Epidermal melanocyte (primary cell): ENCODE data around the gene PSMD6.

Source experiments
- DNase-seq: peaks from one replicate; pipeline ENCODE4 v3.0.0; 2011; ENCODE audit warnings: low spot score; ENCODE audit not compliant: insufficient read length

PSMD6 gene

GRCh38 chr3:64023187-64023860 lies at the start of gene PSMD6:
TSS of gene PSMD6 (minus strand) at chr3:64023494. CDS start at chr3:64023419, 75 bp downstream.
- peak; percentile 67 for DNase-seq

GRCh38 chr3:64072126-64072525 lies 48.8 kb upstream of the PSMD6 start:
- no peak for DNase-seq

DNA sequence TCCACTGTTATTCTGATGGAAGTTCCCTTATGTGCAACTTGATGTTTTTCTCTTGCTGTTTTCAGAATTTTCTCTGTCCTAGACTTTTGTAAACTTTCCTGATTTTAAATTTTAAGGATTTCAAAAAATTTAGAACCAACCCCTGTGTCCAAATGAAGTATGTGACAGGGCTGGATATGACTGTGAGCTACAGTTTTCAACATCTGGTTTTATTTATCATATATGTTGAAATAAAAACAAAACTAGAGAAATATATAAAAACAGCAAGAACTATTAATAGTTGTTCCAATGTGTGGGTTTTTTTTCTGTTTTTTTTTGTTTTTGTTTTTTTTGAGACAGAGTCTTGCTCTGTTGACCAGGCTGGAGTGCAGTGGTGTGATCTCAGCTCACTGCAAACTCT lies 47.4 kb upstream of the PSMD6 start:
- DNase-seq = no peak

- DNase-seq = no peak
Measured at GRCh38 chr3:64067506-64068346, 44.4 kb upstream of the PSMD6 start.

DNA sequence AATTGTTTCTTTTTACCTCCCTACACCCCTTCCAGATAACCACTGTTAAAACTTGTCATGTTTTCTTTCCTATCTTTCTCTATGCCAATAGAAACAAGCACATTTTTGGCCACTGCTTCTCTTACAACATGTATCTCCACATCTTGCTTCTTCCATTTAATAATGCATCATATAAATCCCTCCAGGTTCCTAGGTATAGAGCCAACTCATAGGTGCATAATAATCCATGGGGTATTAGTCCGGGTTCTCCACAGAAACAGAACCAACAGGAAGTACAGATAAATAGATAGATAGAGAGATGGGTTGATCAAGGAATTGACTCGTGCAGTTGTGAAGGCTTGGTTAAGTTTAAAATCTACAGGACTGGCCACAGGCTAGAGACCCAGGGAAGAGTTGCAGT lies 41.5 kb upstream of the PSMD6 start:
- no peak for DNase-seq

GRCh38 chr3:64063983-64064438 lies 40.7 kb upstream of the PSMD6 start:
- DNase-seq = no peak

DNA sequence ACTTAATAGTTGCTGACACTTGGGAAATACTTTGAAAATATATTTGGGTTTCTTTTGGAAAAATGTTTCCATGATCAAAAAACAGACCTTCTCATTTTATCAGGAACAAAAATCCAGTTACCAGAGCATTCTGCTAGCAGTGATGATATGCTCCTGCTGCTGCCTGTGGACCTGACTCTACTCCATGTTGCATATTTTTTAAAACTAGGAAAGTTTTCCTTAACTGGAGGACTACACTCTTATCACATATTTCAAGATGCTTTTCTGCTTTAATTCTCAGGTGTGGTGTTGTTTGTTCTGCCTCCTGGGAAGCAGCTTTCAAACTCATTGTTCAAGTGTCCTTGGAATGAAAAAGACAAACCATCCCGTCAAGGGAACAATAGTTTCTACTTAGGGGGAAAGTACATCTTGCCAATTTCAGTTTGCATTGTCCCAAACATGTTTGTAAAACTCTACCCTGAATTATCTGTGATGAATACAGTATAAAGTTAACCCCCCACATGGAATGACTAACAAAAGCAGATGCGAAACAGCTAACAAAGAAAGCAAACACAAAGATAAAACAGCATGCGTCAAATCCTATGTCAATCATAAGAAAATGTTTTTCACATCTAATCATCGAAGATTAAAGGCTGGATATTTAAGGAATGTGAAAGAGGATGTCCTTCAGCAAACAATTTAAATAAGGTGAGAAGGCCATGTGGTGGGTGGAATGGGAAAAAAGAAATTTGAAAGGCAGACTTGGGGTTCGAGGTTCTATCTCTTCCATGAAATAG lies 40.1 kb upstream of the PSMD6 start:
- no peak for DNase-seq

DNA sequence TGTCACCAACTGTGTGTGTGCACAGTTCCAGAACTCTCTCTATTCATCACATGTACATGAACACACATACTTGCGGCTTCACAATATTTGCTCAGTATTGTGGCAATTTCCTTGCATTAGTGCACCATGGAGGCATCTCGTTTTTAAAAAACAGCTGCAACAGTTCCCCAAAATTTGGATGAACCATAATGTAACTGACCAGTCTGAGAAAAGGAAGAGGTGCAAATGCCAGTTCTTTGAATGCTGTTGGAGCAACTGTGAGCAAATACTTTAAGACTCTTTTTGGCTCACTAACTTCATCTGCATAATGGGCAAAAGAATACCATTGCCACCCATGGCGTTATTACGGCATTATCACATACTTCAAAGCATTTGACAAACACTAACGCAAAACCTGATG lies 38.3 kb upstream of the PSMD6 start:
- no peak for DNase-seq

- DNase-seq = no peak
Measured at GRCh38 chr3:64059484-64060175, 36.3 kb upstream of the PSMD6 start.

DNA sequence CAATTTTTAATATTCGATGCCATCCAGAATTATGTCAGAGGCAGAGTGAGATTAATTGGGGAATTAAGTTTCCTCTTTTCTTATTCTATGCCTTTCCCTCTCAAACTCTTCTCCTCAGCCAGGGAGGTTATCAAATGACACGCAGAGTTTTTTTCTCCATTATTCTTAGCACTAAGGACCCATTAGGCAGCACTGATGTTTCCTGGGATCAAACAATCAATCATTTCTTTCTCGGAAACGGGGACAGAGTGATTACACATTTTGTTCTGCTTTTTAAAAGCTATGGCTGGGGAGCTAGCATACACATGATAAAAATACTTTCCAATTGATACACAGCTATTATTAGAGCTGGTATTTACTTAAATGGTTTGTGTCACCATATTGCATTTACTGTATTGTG lies 35.3 kb upstream of the PSMD6 start:
- DNase-seq = no peak

DNA sequence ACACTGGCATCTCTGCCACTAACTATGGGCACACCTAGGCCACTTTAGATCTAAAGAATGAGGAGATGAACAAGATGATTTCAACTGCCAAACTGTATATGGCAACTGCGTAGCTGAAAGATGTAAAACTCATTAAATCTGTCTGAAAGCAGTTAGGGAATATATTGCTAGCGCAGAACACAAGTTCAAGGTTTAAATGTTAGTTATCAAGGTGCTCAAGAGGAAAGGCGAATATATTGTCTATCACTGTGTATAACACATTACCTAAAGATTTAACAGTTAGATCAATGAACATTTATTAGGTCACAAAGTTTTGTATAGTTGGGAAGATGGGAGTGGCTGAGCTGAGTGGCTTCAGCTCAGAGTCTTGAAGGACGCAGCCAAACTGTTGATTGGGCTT lies 33.9 kb upstream of the PSMD6 start:
- no peak for DNase-seq

- DNase-seq = no peak
Measured at GRCh38 chr3:64056606-64057180, 33.4 kb upstream of the PSMD6 start.

GRCh38 chr3:64055076-64055475 lies 31.8 kb upstream of the PSMD6 start:
- DNase-seq = no peak

GRCh38 chr3:64054488-64054887 lies 31.2 kb upstream of the PSMD6 start:
- DNase-seq = no peak

DNA sequence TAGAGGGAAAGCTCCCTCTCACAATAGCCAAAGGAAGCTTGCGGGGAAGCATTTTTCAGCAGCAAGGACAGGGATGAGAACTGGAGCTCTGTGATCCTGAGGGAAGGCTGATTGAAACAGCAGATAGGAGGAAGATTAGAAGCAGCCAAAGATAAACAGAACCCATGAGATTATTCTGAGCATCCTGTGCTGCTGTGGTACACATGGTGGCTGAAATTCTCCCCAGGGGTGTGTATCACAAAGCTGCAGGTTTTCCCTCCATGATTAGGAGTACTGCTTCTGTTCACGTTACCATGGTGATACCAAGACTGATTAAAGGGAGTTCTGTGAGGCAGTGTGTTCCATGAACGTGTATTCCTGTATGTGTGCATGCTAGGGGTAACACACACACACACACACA lies 30.3 kb upstream of the PSMD6 start:
- DNase-seq = no peak

GRCh38 chr3:64053117-64053516 lies 29.8 kb upstream of the PSMD6 start:
- no peak for DNase-seq

- no peak for DNase-seq
Measured at GRCh38 chr3:64049832-64050231, 26.5 kb upstream of the PSMD6 start.

GRCh38 chr3:64049136-64049535 lies 25.8 kb upstream of the PSMD6 start:
- no peak for DNase-seq

DNA sequence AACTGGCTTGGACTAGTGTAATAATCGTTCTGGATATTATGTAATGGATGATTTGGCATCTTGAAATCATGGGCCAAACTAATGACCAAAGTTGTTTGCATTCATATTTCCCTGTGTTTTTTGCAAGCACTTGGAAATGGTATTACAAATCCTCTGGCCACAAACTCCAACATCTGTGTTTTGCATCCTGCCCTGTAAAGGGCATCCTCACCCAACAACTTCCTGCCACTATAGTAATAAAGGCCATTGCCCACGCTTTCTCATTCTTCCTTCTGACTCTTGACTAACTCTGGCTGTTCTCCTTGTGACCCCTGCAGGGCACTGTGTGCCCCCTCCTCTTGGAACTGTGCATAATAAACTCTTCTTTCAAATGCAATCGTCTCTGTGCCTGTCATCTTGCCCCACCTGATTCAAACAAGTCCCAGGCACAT lies 25.4 kb upstream of the PSMD6 start:
- no peak for DNase-seq

DNA sequence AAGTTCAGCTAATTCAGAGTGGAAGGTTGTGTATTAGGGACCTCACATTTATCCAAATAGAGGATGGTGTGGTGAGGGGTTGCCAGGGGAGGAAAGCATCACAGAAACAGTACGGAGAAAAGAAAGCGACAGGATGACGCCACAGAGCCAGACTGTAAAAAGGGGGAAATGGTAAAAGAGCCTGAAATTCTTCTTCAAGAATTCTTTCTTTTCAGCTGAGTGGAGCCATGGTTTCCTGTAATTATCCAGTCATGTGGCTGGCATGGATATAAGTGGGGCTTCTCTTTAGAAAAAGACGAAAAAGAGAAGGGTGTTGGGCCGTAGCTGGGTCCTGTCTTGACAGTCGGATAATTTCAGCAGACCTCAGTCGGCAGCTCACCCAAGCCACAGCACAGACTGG lies 24.5 kb upstream of the PSMD6 start:
- DNase-seq = no peak

DNA sequence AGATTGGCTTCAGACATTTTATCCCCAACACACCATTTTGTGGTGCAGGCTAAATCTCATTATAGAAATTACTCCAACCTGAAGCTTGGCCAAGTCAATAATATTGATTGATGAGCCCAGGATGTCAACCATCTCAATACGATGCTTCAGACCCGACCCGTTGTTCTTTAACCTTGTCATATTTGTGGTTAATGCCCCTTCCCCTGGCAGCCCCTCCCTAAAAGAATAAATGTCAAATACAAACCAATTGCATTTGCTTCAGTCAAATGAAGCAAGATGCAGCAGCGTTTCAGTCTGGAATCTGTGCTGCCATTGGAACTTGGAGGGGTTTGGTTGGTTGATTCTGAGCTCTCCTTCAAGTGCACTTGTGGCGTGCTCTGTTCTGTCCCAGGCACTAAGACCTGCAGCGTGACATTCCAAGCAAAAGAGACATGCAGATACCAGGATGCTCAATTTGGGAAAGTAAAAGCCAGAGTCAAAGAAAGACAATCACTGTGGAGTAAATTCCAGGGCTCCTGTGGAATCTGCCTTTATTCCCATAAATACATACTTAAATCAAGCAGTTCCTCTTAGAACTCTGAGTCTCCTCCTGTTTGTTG lies 23.8 kb upstream of the PSMD6 start:
- no peak for DNase-seq
